Lung (tissue), 12 donors: ENCODE data around the gene OTUD5. TPM values are rescaled to one million over a fixed set of nuclear protein-coding genes. Genes with fewer than 3 reads are reported as not detected.

Experiments
- ATAC-seq: fragments of 200-7000 bp; cut with Tn5 transposase; one replicate; pipeline ENCODE4 v1.9.1; 2020; ENCODE audit warnings: moderate number of reproducible peaks; ENCODE audit not compliant: insufficient read depth, low FRiP score
- DNase-seq, 3 donors: peaks; one replicate each; pipeline ENCODE4 v3.0.0-alpha.2; 2013 to 2017
- H3K27ac ChIP-seq, 2 donors: one replicate each; pipeline ENCODE4 v1.5.1; 2013; ENCODE audit warnings: mild to moderate bottlenecking in 2 of 2, moderate library complexity in 2 of 2, control low read depth in 1 of 2, inconsistent platforms in 1 of 2, low read depth in 1 of 2, low read length in 1 of 2
- H3K27me3 ChIP-seq, 3 donors: one replicate each; pipeline ENCODE4 v1.5.1; 2013; ENCODE audit warnings: low read length in 2 of 3; ENCODE audit not compliant: control insufficient read depth in 3 of 3, insufficient read depth in 3 of 3
- H3K36me3 ChIP-seq, 4 donors: one replicate each; pipeline ENCODE4 v1.5.1; 2013; ENCODE audit warnings: low read length in 4 of 4, mild to moderate bottlenecking in 1 of 4, moderate library complexity in 1 of 4; ENCODE audit not compliant: control insufficient read depth in 4 of 4, insufficient read depth in 4 of 4
- H3K4me1 ChIP-seq, 5 donors: one replicate each; pipeline ENCODE4 v1.5.1; 2013; ENCODE audit warnings: low read length in 5 of 5, mild to moderate bottlenecking in 2 of 5, moderate library complexity in 1 of 5; ENCODE audit not compliant: control insufficient read depth in 5 of 5, insufficient read depth in 5 of 5
- H3K4me3 ChIP-seq: one replicate; pipeline ENCODE4 v1.5.1; 2013; ENCODE audit warnings: mild to moderate bottlenecking, control low read depth, moderate library complexity
- H3K9ac ChIP-seq, 2 donors: one replicate each; pipeline ENCODE4 v1.5.1; 2013; ENCODE audit warnings: low read length in 2 of 2, control low read depth in 1 of 2; ENCODE audit not compliant: insufficient read depth in 1 of 2
- H3K9me3 ChIP-seq, 4 donors: one replicate each; pipeline ENCODE4 v1.5.1; 2013; ENCODE audit warnings: low read length in 3 of 4, mild to moderate bottlenecking in 1 of 4, moderate library complexity in 1 of 4; ENCODE audit not compliant: control insufficient read depth in 4 of 4, insufficient read depth in 3 of 4
- CTCF ChIP-seq: IDR thresholded peaks from 2 replicates; pipeline ENCODE4 v1.5.1; 2012; ENCODE audit warnings: mild to moderate bottlenecking; ENCODE audit errors: control extremely low read depth, extremely low read depth
- WGBS, 2 donors: extraction: QIAGEN DNeasy Blood & Tissue Kit; methylation state at CpG; one replicate each; pipeline ENCODE4 v1.1.7; 2013; 5-methylcytosine and 5-hydroxymethylcytosine counted together
- polyA plus RNA-seq, 2 donors: library from polyadenylated mRNA; stranded (reverse); fragments of 200-250 nt; gene quantifications; one replicate each; pipeline ENCODE4 v1.2.1, GENCODE V29; 2013
- total RNA-seq, 2 donors: library from RNA; depleted of rRNA in 1 of 2; stranded (reverse); fragments of >200 nt in 1 of 2; gene quantifications; one replicate each; pipeline ENCODE4 v1.2.1, GENCODE V29; 2014 to 2021
- donor health status: control.
- donor health status: control.
- donor health status: Bipolar disorder and iron deficiency.
- donor health status: healthy.
- donor health status: DM: yes; HTN: yes; CAD: no.

Gene OTUD5
- total and polyA plus RNA-seq, 4 donors: 32.4 to 48.2 (median 35.7) TPM

GRCh38 chrX:48920718-48921104 is 36.7 kb downstream of the OTUD5 start:
- Histone ChIP-seq H3K9ac (no peak overlapping the region), H3K27me3 (no peaks in the 10 kb centered on the region), H3K4me1 (peaks cover 0 to 3% (median 2%) of the 10 kb centered on the region in 5 donors), H3K36me3 (peaks cover 0 to 11% (median 8%) of the 10 kb centered on the region in 4 donors), H3K9me3 (peaks cover 0 to 5% (median 0%) of the 10 kb centered on the region in 4 donors), H3K27ac (peak overlapping the region in 1 of 2 donors; percentile 50), H3K4me3 (no peak overlapping the region)
- no peak for DNase-seq
- no peak for ATAC-seq
- TF ChIP-seq CTCF: no peak
- WGBS, 2 donors: 68 to 71% methylated on average over 2 to 4 of the region's 4 CpGs

- Histone ChIP-seq H3K27ac (peak overlapping the region in 1 of 2 donors; percentile 72), H3K4me3 (no peak overlapping the region), H3K36me3 (peaks cover 0 to 11% (median 7%) of the 10 kb centered on the region in 4 donors), H3K9me3 (peaks cover 0 to 5% (median 0%) of the 10 kb centered on the region in 4 donors), H3K4me1 (peaks cover 0 to 3% (median 2%) of the 10 kb centered on the region in 5 donors), H3K9ac (no peak overlapping the region), H3K27me3 (no peaks in the 10 kb centered on the region)
- WGBS, 2 donors: 42 to 49% methylated on average over 8 of the region's 8 CpGs
- no peak for TF ChIP-seq CTCF
- ATAC-seq (no peak), DNase-seq (no peak)
Observed at GRCh38 chrX:48919947-48920717, 37.3 kb downstream of the OTUD5 start.

GRCh38 chrX:48919360-48919841 is 38.0 kb downstream of the OTUD5 start:
- peaks cover 0 to 5% (median 0%) of the 10 kb centered on the region in 4 donors for H3K9me3 ChIP-seq
- peak overlapping the region in 1 of 2 donors; percentile 13 for H3K9ac ChIP-seq
- H3K4me1 ChIP-seq: peaks cover 0 to 3% (median 2%) of the 10 kb centered on the region in 5 donors
- no peaks in the 10 kb centered on the region for H3K27me3 ChIP-seq
- DNase-seq (no peak), ATAC-seq (no peak)
- no peak for TF ChIP-seq CTCF
- no peak overlapping the region for H3K4me3 ChIP-seq
- peaks cover 0 to 11% (median 6%) of the 10 kb centered on the region in 4 donors for H3K36me3 ChIP-seq
- H3K27ac ChIP-seq: peak overlapping the region; percentile 72 to 75
- WGBS, 2 donors: 1 to 28% methylated on average over 15 of the region's 15 CpGs
